Measurements from ENCODE around the gene ATL3. TPM values are rescaled to one million over a fixed set of nuclear protein-coding genes. Genes with fewer than 3 reads are reported as not detected.
"Not testable (repeated sequence)": the region's sequence is repeated elsewhere in the genome, so short reads cannot be mapped to it uniquely, and the experiment has no call there.

ATL3 gene
- total RNA-seq, 1 experiment from 2014 or later = 24.0 TPM

GRCh38 chr11:63639199-63639832 lies 31.9 kb downstream of the ATL3 start:
- Histone ChIP-seq H3K14ac (ENCODE audit: insufficient read depth, low read length) (no peak overlapping the region), H2BK15ac (ENCODE audit: low read depth, low read length) (no peak overlapping the region), H3K9me3 (ENCODE audit: control insufficient read depth, low read depth, low read length) (no peaks in the 10 kb centered on the region), H2AFZ (ENCODE audit: low read length) (no peak overlapping the region), H2BK5ac (ENCODE audit: insufficient read length, low read length) (no peak overlapping the region), H3K23me2 (ENCODE audit: insufficient read length, low read depth, low read length, poor library complexity, severe bottlenecking) (no peaks in the 10 kb centered on the region), H3K4me1 (ENCODE audit: insufficient read depth, low read length) (peaks cover 2% of the 10 kb centered on the region; the same call in 1 of the 2 replicates), H2BK12ac (ENCODE audit: insufficient read length, low read depth, low read length) (no peak overlapping the region), H3K27ac (ENCODE audit: insufficient read length, low read depth, low read length) (no peak overlapping the region), H3T11ph (ENCODE audit: low read length) (no peak overlapping the region), H3K18ac (ENCODE audit: insufficient read length, low read depth, low read length) (no peak overlapping the region), H4K20me1 (ENCODE audit: control insufficient read depth, insufficient read depth, insufficient read length) (no peaks in the 10 kb centered on the region), H3K4me2 (ENCODE audit: insufficient read depth, insufficient read length, low read length) (no peak overlapping the region), H2BK120ac (ENCODE audit: low read depth, low read length, poor library complexity, severe bottlenecking) (no peak overlapping the region), H3K56ac (ENCODE audit: insufficient read length, low read depth, low read length) (no peak overlapping the region), H3K79me2 (ENCODE audit: insufficient read depth, low read length) (no peaks in the 10 kb centered on the region), H3K23ac (ENCODE audit: insufficient read length, low read depth, low read length) (no peak overlapping the region), H4K5ac (ENCODE audit: insufficient read length, low read depth, low read length) (no peak overlapping the region), H2BK20ac (ENCODE audit: low read depth, low read length, poor library complexity, severe bottlenecking) (no peak overlapping the region), H3K79me1 (ENCODE audit: insufficient read depth, low read depth, low read length, poor library complexity, severe bottlenecking) (no peaks in the 10 kb centered on the region), H4K8ac (replicated peaks; ENCODE audit: insufficient read length, low read depth, low read length) (no peak overlapping the region), H2AK5ac (ENCODE audit: insufficient read length, low read length) (no peak overlapping the region), H3K4ac (ENCODE audit: low read depth, low read length) (no peak overlapping the region), H3K27me3 (ENCODE audit: insufficient read depth, low read length) (no peaks in the 10 kb centered on the region), H4K91ac (ENCODE audit: insufficient read length, low read depth, low read length) (no peak overlapping the region), H3K9ac (ENCODE audit: extremely low read depth, insufficient read length, low read length) (no peak overlapping the region)
- Mint-ChIP-seq H3K36me3 (ENCODE audit: insufficient read depth in 1 of 3, low read depth in 3 of 3) (peaks cover 19 to 53% (median 44%) of the 10 kb centered on the region in 3 experiments), H3K27me3 (ENCODE audit: low read depth) (no peaks in the 10 kb centered on the region), H3K4me1 (peaks cover 3% of the 10 kb centered on the region in 2 experiments), H3K9me3 (no peaks in the 10 kb centered on the region), H3K27ac (no peak overlapping the region), H3K4me3 (no peak overlapping the region)
- DNase-seq = no peak
- WGBS (ENCODE audit: extremely low coverage, insufficient read length, low lambda C conversion rate) = no CpG with 5 or more reads among the region's 3 CpGs
- TF ChIP-seq CTCF (conservative IDR thresholded peaks at IDR 0.05) = peak; percentile 58

- H4K91ac ChIP-seq (ENCODE audit: insufficient read length, low read depth, low read length); H3K23me2 ChIP-seq (ENCODE audit: insufficient read length, low read depth, low read length, poor library complexity, severe bottlenecking); H3K27ac Mint-ChIP-seq; H2AK5ac ChIP-seq (ENCODE audit: insufficient read length, low read length); H3K9me3 ChIP-seq (ENCODE audit: control insufficient read depth, low read depth, low read length); H2BK20ac ChIP-seq (ENCODE audit: low read depth, low read length, poor library complexity, severe bottlenecking); H2BK12ac ChIP-seq (ENCODE audit: insufficient read length, low read depth, low read length); H3K27me3 Mint-ChIP-seq (ENCODE audit: low read depth); H4K8ac ChIP-seq (replicated peaks; ENCODE audit: insufficient read length, low read depth, low read length); H3K79me2 ChIP-seq (ENCODE audit: insufficient read depth, low read length); H3K9me3 Mint-ChIP-seq; H3K9ac ChIP-seq (ENCODE audit: extremely low read depth, insufficient read length, low read length); H3K4me1 Mint-ChIP-seq; H3K23ac ChIP-seq (ENCODE audit: insufficient read length, low read depth, low read length); H4K20me1 ChIP-seq (ENCODE audit: control insufficient read depth, insufficient read depth, insufficient read length); H2BK5ac ChIP-seq (ENCODE audit: insufficient read length, low read length); H3K56ac ChIP-seq (ENCODE audit: insufficient read length, low read depth, low read length); H2BK15ac ChIP-seq (ENCODE audit: low read depth, low read length); H3T11ph ChIP-seq (ENCODE audit: low read length); H3K27me3 ChIP-seq (ENCODE audit: insufficient read depth, low read length); DNase-seq; H3K4me3 Mint-ChIP-seq; H4K5ac ChIP-seq (ENCODE audit: insufficient read length, low read depth, low read length); H3K27ac ChIP-seq (ENCODE audit: insufficient read length, low read depth, low read length); H3K4me2 ChIP-seq (ENCODE audit: insufficient read depth, insufficient read length, low read length); H3K4ac ChIP-seq (ENCODE audit: low read depth, low read length); H2BK120ac ChIP-seq (ENCODE audit: low read depth, low read length, poor library complexity, severe bottlenecking); H3K4me1 ChIP-seq (ENCODE audit: insufficient read depth, low read length); H3K14ac ChIP-seq (ENCODE audit: insufficient read depth, low read length); H2AFZ ChIP-seq (ENCODE audit: low read length); H3K18ac ChIP-seq (ENCODE audit: insufficient read length, low read depth, low read length); H3K79me1 ChIP-seq (ENCODE audit: insufficient read depth, low read depth, low read length, poor library complexity, severe bottlenecking): not testable (repeated sequence)
- peaks cover 17 to 54% (median 38%) of the 10 kb centered on the region in 3 experiments for H3K36me3 Mint-ChIP-seq (ENCODE audit: insufficient read depth in 1 of 3, low read depth in 3 of 3)
- no CpG with 5 or more reads among the region's 8 CpGs for WGBS (ENCODE audit: extremely low coverage, insufficient read length, low lambda C conversion rate)
These were observed 32.7 kb downstream of the ATL3 start for GRCh38 chr11:63638436-63638835.

Measured in H9 (cell line).